Activated CD4-positive, alpha-beta T cell treated with anti-CD3 and anti-CD28 coated beads for 24 hours (primary cell): ENCODE measurements around the gene PRSS1.
"Not testable (repeated sequence)": the region's sequence is repeated elsewhere in the genome, so short reads cannot be mapped to it uniquely, and the experiment has no call there.

ENCODE experiments used
- DNase-seq, 2 donors: peaks; one replicate each; pipeline ENCODE4 v3.0.0-alpha.2; 2020; ENCODE audit warnings: low read depth in 2 of 2

The PRSS1 gene

DNA sequence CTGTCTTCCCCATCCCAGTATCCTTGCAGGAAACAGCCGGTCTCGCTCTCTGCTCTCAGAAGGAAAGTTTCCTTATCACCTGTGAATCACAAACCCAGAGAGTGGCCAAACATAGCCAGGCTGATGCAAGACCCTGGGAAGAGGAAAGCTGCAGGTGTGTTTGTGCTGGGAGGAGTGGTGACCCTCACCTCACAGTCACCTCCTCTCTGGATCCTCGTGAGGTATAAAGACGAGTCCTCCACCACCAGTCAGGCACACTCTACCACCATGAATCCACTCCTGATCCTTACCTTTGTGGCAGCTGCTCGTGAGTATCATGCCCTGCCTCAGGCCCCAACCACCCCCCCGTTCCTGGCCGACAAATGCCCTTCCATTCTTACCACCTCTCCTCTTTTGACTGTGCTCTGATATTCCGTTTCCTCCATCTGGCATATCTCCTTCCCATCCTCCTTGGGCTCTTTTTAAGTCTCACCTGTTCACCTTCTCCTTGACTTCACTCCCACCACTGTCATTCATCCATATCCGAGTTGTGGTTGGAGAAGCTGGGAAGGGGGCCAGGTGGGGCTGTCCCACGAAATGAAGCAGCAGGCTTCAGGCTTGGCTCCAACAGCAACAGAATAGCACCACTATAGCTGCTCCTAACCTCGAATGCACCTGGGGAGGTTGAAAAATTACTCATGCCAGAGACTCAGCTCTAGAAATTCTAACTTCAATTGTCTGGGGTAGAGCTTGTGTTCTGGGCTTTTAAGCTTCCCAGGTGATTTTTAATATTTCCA, at the start of gene PRSS1:
Gene PRSS1 (plus strand): TSS at position 255 of the 776 bp plus-strand sequence. CDS start 13 bp downstream, at position 268.
- no peak for DNase-seq

DNA sequence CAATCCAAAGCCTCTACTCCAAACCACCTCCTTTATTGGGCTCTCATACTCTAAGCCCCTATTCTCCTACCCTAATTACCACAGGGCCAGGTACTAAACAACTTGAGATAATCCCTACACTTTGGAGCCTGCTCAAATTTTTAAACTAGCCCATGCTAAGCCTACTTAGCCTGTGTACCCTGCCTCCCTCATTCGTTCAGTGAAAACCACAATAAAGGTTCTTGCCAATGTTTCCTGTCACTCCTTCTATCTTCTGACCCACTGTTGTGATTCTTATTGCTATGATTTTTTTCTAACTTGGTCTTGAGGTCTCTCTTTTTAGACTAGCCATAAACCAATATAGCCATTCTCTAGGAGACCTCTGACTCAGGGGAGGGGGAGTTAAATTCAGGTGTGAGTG, 48.3 kb upstream of the PRSS1 start:
- not testable (repeated sequence) for DNase-seq

DNA sequence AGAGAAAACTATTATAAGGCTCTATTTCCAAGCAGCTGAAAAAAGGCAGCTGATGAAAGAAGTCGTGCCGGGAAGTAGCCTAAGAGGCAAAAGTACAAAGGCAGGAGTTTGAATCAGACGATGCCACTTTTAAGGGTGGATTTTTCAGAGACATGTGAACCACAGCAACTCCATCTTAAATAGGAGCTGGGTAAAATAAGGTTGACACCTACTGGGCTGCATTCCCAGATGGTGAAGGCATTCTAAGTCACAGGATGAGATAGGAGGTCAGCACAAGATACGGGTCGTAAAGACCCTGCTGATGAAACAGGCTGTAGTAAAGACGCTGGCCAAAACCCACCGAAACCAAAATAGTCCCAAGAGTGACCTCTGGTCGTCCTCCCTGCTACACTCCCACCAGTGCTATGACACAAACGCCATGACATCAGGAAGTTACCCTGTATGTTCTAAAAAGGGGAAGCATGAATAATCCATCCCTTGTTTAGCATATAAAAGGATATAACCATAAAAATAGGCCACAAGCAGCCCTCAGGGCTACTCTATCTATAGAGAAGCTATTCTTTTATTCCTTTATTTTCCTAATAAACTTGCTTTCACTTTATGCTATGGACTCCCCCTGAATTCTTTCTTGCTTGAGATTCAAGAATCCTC, 45.5 kb upstream of the PRSS1 start:
- no peak for DNase-seq

GRCh38 chr7:142708726-142709125, 40.5 kb upstream of the PRSS1 start:
- DNase-seq, result not testable (repeated sequence)

- DNase-seq, result no peak
These were observed 39.4 kb upstream of the PRSS1 start for GRCh38 chr7:142709921-142710320.

- DNase-seq, result no peak
These were observed 38.1 kb upstream of the PRSS1 start for GRCh38 chr7:142711196-142711595.

GRCh38 chr7:142711746-142712616, 37.3 kb upstream of the PRSS1 start:
- DNase-seq, result no peak

DNA sequence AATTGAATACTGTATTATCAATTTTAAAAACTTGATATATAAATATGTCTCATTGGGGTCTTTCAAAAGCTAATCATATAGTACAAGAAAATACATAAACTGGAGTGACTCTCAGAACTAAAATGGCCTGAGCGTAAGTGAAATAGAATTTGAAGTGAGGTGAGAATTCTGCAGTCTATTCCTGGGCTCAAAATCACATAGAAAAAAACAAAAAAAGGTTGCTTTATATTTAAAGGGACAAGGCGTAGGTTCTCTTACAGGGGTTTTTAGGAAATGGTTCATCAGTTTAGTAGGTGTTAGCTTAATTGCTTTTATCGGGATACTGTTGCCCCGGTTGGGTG, 36.7 kb upstream of the PRSS1 start:
- no peak for DNase-seq

DNA sequence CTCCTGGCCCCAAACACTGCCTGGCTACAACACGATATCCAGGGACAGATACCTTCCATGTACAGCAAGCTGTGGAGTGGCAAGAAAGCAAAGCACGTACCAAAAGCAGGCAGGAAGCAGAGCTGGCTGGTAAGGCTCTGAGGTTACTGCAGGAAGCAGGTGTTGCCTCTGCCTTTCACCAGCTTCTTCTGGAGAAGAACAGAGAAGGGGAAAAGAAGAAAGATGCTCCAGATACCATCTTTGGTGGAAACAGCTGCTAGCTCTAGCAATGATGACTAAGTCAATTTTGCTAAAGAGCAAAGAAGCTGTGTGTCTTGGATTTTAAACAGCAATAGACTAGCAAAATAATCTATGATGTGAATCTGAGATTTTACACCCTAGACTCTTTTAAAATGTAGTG, 34.9 kb upstream of the PRSS1 start:
- no peak for DNase-seq

DNA sequence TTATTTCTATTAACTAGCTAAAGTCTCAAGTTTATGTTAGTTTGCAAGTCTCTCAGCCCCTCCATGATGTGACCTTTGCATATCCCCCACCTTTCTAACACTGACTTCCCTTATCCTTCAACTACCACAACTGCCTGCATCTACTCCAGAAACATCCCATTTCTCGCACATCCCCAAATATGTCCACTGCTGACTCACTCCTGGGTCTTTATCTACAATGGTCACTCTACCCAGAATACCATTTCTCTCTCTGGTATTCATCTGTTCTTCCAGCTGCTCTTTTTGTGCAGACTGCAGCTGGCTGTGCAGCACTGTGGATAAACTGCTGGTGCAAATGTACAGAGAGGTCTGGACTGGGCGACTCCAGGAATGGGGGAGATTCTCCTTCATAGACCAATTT, 32.7 kb upstream of the PRSS1 start:
- DNase-seq, result no peak

DNA sequence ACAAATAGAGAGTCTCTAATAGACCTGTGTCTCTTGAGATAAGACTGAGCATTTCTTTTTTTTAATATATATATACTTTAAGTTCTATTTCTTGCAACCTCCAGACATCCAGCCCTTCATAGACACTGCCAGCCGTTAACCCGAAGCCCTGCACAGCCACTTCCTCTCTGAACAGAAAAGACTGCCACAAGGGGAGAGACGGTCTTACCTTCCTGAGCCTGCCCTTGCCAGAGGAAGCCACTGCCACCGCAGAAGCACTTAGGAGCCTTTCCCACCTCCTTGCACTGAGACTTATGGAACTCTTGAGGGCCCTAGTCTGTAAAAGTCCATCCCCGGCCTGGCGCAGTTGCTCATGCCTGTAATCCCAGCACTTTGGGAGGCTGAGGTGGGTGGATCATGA, 31.8 kb upstream of the PRSS1 start:
- DNase-seq, result no peak

- DNase-seq, result no peak
These were observed 31.0 kb upstream of the PRSS1 start for GRCh38 chr7:142718313-142718712.

- no peak for DNase-seq
These were observed 29.0 kb upstream of the PRSS1 start for GRCh38 chr7:142720172-142720773.

GRCh38 chr7:142720986-142721385, 28.3 kb upstream of the PRSS1 start:
- no peak for DNase-seq

- no peak for DNase-seq
These were observed 27.0 kb upstream of the PRSS1 start for GRCh38 chr7:142722248-142722794.

- DNase-seq, result no peak
These were observed 16.0 kb upstream of the PRSS1 start for GRCh38 chr7:142733271-142733670.

GRCh38 chr7:142739923-142740492, 9.3 kb upstream of the PRSS1 start:
- DNase-seq, result no peak

DNA sequence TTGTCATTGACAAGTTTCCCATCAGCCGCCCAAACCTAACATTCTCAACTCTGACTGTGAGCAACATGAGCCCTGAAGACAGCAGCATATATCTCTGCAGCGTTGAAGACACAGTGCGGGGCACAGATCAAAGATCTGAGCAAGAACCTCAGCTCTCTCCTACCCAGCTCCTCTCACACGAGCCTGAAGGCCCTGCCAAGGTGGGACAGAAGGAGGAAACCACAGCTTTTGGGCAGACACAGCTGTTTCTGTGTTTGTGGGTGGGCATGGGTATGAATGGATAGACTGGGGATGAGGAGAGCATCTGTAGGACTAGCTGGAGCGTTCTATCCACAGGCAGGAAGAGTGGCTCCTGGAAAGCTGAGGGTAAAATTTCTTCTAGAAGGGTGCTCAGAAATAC, 8.5 kb upstream of the PRSS1 start:
- DNase-seq, result no peak

DNA sequence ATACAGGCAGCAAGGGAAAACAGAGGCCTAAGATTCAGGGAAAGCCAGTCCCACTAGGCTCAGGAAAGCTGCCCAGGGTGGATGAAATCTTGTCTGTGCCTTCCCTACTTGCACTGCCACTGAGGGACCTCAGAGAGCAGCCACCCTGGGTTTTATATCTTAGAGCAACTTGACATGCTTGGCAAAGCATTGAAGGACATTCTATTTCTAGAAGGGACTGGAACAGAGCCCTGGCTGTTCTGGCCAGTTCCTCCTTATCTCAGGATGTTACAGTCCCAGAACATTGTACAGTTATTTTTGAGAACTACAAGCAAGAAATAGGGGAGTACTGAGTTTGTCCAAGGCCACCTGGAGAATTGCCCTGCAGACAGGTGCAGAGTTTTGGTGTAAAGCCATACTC, 7.3 kb upstream of the PRSS1 start:
- not testable (repeated sequence) for DNase-seq

- no peak for DNase-seq
These were observed 4.1 kb upstream of the PRSS1 start for GRCh38 chr7:142745091-142745635.

DNA sequence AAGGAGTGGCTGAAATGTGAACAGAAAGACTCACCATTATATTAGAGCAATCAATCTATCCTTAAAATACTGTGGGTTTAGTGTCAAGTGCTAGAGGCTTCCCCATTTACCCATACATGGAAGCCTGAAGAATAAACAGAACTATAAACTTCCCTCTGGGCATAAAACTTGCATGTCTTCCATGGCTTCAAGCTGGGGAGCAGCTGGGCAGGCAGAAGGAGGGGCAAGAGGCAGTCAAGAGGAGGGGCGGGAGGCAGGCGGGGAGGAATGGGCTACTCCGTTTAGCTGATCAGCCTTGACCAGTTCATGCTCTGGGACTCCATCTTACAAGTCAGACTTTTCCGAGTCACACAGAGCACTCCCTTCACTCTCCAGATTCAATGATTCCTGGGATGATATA, 3.5 kb upstream of the PRSS1 start:
- no peak for DNase-seq
